GM12873 (cell line): ENCODE results near the gene CMIP.

Source experiments
- TF ChIP-seq, protein P1 (sequence below): IDR thresholded peaks from 2 replicates; pipeline ENCODE4 v1.5.1; 2012; ENCODE audit warnings: low read depth, mild to moderate bottlenecking, moderate library complexity, low read length, control low read depth; ENCODE audit not compliant: insufficient read depth; ENCODE audit errors: missing control alignments

CMIP gene

DNA sequence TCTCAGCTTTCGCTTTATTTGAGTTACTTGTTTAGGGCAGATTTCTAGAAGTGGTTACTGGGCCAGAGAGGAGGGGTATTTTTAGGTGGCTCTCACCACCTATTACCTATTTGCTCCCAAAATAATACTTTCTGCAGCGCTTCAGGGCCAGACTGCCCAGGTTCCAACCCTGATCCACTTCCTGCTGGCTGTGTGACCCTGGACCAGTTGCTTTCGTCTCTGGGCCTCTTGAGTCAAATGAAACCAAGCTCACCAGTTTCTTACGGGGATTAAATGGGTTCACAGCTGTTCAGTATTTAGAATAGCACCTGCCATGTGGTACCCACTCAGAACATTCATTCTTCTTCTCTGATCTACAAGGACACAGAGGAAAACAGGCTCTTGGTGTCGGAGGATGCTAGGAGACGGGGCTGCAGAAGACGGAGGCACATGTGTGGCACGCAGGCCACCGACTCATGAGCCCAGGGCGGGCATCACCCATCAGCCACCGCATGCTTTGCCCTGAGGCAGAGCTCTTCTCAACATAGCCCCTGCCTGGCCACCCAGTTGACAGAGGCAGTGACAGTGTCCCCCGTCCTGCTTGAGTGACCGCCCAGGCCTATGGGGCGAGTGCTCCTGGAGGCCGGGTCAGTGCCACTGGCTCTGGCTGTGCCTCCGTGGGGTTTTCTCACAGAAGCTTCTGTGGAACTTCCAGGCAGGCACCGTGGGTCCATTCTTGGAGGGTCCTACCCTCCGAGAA lies 185.5 kb downstream of the CMIP start:
- TF ChIP-seq, protein P1, sequence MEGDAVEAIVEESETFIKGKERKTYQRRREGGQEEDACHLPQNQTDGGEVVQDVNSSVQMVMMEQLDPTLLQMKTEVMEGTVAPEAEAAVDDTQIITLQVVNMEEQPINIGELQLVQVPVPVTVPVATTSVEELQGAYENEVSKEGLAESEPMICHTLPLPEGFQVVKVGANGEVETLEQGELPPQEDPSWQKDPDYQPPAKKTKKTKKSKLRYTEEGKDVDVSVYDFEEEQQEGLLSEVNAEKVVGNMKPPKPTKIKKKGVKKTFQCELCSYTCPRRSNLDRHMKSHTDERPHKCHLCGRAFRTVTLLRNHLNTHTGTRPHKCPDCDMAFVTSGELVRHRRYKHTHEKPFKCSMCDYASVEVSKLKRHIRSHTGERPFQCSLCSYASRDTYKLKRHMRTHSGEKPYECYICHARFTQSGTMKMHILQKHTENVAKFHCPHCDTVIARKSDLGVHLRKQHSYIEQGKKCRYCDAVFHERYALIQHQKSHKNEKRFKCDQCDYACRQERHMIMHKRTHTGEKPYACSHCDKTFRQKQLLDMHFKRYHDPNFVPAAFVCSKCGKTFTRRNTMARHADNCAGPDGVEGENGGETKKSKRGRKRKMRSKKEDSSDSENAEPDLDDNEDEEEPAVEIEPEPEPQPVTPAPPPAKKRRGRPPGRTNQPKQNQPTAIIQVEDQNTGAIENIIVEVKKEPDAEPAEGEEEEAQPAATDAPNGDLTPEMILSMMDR: no peak

DNA sequence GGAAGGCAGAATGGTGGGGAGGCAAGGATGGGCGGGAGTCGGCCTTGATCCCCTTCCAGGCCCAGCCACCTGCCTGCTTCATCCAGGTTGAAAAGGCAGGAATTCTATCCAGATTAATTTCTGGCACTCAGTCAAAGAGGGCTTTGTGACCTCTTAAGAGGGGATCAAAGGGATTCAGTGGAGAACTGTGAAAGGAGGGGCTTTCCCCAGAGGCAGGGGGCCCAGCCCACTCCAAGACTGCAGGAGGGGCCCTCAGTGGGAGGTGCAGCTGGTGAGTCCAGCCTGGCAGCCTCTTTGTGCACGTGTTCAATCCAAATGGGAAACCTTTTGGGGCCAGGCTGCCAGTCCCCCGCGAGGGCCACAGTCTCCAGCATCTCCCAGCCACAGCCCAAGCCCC lies 186.0 kb downstream of the CMIP start:
- TF ChIP-seq, protein P1: no peak

DNA sequence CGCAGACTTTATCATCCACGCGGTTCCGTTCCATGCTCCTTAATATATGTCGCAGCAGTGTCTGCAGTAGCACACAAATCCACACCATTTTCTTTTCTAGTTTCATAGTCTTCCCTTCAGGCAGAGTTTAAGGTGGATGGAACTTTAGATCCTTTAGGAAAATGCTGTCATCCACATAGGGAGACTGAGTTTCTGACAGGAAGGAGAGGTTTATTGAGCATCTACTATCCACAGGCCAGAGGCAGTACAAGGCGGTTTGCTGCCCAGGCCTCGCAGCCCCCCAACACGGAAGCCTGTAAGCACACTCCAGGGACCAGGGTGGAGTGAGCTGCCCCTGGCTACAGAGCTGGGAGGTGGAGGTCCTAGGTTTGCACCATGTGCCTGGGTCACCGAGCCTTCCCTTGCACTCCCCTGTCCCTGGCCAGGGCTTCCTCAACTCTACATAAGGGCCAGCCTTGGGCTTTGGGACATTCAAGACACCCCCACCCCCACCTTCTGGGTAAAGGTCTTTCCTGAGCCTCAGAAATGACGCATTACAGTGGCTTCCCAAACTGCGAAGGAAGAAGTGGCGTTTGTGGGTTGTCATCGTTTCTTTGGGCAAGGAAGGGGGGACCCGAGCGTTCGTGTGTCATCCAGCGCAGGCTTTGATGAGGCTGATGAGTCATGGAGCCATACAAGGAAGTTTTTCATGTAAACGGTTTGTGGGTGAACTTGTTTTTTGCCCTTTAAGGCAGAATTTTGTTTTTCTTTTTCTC lies 188.0 kb downstream of the CMIP start:
- TF ChIP-seq, protein P1: no peak

DNA sequence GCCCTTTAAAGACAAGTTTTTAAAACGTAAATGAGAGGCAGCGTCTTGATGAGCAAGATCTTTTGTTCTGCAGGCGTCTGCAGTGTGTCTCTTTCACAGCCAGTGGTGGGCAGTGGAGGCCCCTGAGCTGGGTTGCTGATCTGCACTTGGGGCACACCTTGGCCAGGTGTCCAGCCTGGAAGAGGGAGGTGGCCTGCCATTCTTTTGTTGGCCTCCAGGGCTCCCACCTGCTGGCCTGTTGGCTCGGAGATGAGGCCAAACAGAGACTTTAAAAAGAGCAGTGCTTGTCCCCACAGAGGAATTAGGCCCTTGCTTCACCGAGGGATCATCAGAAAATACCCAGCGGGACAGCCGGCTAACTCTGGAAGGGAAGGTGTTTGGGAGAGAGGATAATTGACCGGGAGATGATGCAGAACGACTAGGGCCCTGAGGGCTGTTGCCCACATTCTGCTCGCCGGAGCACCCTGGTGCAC lies 188.6 kb downstream of the CMIP start:
- TF ChIP-seq, protein P1: no peak

DNA sequence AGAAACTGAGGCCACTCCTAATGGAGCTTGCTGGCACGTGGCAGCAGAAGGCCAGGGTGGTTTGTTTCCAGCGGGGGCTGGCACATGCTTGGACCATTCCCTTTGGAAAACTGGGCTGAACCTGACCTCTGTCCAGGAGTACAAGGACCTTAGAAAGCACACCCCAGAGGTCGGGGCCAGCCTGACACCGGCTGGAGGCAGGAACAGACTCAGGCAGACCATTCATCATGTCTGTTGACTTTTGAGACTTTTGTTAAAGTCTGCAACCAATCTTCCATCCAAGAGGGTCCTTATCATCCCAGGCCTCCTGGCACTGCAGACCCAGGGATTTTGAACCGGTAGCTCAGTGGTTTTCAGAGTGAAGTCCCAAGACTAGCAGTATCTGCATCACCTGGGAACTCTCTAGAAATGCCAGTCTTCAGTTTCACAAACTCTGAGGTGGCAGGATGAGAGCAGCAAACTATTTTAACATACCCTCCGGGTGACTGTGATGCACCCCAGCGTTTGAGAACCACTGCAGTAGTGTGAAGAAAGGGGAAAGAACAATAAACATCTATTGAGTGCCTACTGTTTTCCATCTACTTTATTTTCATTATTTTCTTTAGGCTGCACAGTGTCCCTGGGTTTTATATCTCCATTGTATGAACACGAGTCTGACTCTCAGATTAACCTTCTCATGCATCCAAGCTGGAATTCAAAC lies 189.2 kb downstream of the CMIP start:
- TF ChIP-seq, protein P1: no peak

DNA sequence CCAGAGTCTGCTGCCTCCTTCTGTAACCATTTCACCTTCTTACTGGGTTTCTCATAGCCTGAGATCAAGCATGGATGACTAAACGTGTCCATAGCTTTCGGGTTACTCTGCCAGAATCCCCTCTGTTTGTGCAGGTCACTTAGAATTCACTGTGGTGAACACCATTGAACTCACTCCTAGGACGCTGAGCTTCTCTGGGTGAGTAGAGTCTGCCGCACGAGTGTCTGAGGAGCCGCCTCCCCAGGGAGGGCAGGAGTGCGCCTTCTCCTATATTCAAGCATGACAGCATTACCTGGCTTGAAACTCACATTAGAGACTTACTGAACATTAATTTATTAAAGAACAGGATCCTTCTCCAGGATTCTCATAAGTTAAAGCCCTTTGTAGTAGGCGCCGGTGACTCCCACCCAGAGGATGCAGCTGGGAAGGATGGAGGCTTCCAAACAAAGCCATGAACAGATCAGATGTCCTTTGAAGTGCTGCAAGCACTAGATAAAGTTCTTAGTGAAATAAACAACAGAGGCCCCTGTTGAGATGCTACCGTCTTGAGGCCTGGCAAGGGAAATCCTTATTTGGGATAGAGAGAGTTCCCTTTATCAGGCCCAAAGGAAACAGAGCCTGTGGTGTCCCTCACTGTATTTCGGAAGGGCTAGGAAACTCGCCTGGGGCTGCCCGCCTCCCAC lies 189.9 kb downstream of the CMIP start:
- TF ChIP-seq, protein P1: no peak
